Panc1 (cell line): ENCODE data around the gene PRUNE1. TPM values are rescaled to one million over a fixed set of nuclear protein-coding genes. Genes with fewer than 3 reads are reported as not detected.

ENCODE experiments used
- ATAC-seq: fragments of 200-7000 bp; cut with Tn5 transposase; 2 replicates; pipeline ENCODE4 v1.9.1; 2020; ENCODE audit warnings: mild to moderate bottlenecking, moderate library complexity
- BruUV-seq: library from RNA; stranded (reverse); fragments of 400-500 nt; replicated peaks from 2 replicates; lab custom pipeline; 2021; lab: Mats Ljungman, UMichigan
- CTCF ChIA-PET: fragments of 300-600 bp; sonication (Branson Sonifier 250); formaldehyde crosslinking; loops from one replicate; lab custom pipeline; 2022; ENCODE audit warnings: antibody characterized with exemption; lab: Charles Lee
- POLR2A ChIA-PET: fragments of 300-600 bp; sonication (Branson Sonifier 250); formaldehyde crosslinking; loops from one replicate; lab custom pipeline; 2022; ENCODE audit warnings: antibody characterized with exemption; lab: Charles Lee
- DNase-seq: peaks from one replicate; pipeline ENCODE4 v3.0.0-alpha.2; 2010; ENCODE audit warnings: low read depth, low spot score
- H3K27ac ChIP-seq: 2 replicates; pipeline ENCODE4 v1.5.1; 2011; ENCODE audit warnings: mild to moderate bottlenecking, low read length, inconsistent platforms
- H3K27me3 ChIP-seq: fragments of 200-500 bp; sonication (Bioruptor generic); 2 replicates; pipeline ENCODE4 v1.6.0; 2014; ENCODE audit warnings: low read length, inconsistent platforms; ENCODE audit not compliant: control insufficient read depth, insufficient read depth
- H3K36me3 ChIP-seq: fragments of 200-500 bp; sonication (Bioruptor generic); 2 replicates; pipeline ENCODE4 v1.5.1; 2014; ENCODE audit warnings: inconsistent platforms, mild to moderate bottlenecking, low read length, moderate library complexity; ENCODE audit not compliant: control insufficient read depth, insufficient read depth
- H3K4me1 ChIP-seq: 2 replicates; pipeline ENCODE4 v1.5.1; 2011; ENCODE audit warnings: inconsistent platforms, mild to moderate bottlenecking, low read length, moderate library complexity; ENCODE audit not compliant: control insufficient read depth, insufficient read depth
- H3K4me3 ChIP-seq, 2 experiments: 2 replicates each; pipeline ENCODE4 v1.5.1; 2011 to 2012; ENCODE audit warnings: low read depth in 2 of 2, low read length in 2 of 2, mild to moderate bottlenecking in 2 of 2, inconsistent platforms in 1 of 2, moderate library complexity in 1 of 2
- H3K9me3 ChIP-seq: fragments of 200-500 bp; sonication (Bioruptor generic); 2 replicates; pipeline ENCODE4 v1.5.1; 2014; ENCODE audit warnings: low read depth, mild to moderate bottlenecking, inconsistent platforms, low read length, moderate library complexity; ENCODE audit not compliant: control insufficient read depth, insufficient read depth
- CTCF ChIP-seq: fragments of 450-650 bp; IDR thresholded peaks from 2 replicates; pipeline ENCODE4 v1.5.1; 2017; ENCODE audit warnings: mild to moderate bottlenecking
- POLR2AphosphoS5 ChIP-seq: IDR thresholded peaks from 2 replicates; pipeline ENCODE4 v1.6.1; 2012; ENCODE audit warnings: mild to moderate bottlenecking, low read depth, low read length, moderate library complexity
- REST ChIP-seq, 2 experiments: IDR thresholded peaks; 2 replicates each; pipeline ENCODE4 v1.6.1; 2011 to 2012; ENCODE audit warnings: low read depth in 2 of 2, control low read depth in 1 of 2, low read length in 1 of 2, mild to moderate bottlenecking in 1 of 2, moderate library complexity in 1 of 2; ENCODE audit not compliant: insufficient read depth in 1 of 2
- SIN3A ChIP-seq: IDR thresholded peaks from 2 replicates; pipeline ENCODE4 v1.6.1; 2012; ENCODE audit warnings: low read depth, mild to moderate bottlenecking, low read length, moderate library complexity, borderline replicate concordance; ENCODE audit not compliant: insufficient read depth
- TCF7L2 ChIP-seq: IDR thresholded peaks from 2 replicates; pipeline ENCODE4 v1.6.1; 2011; ENCODE audit warnings: mild to moderate bottlenecking, low read depth, low read length, inconsistent platforms
- in situ Hi-C: cut with HindIII; loops from 2 replicates; pipeline ENCODE4 v1.10.0; 2016; ENCODE audit warnings: low sequenced_read_pairs, low pct_unique_long_range_greater_than_20kb
- intact Hi-C: fragments of 100-400 bp; cut with micrococcal nuclease; formaldehyde crosslinking; loops from one replicate; pipeline ENCODE4 v1.10.0; 2022; ENCODE audit not compliant: unreplicated experiment
- total RNA-seq: library from RNA; stranded (reverse); gene quantifications from one replicate; pipeline ENCODE4 v1.2.1, GENCODE V29; 2021; ENCODE audit not compliant: unreplicated experiment

Gene PRUNE1
- total RNA-seq, 1 experiment from 2014 or later, result 16.2 TPM

GRCh38 chr1:151013518-151013917 is 5.3 kb downstream of the PRUNE1 start:
- Histone ChIP-seq H3K9me3 (no peaks in the 10 kb centered on the region), H3K4me1 (peaks cover 7% of the 10 kb centered on the region), H3K27ac (no peak overlapping the region), H3K36me3 (no peaks in the 10 kb centered on the region), H3K4me3 (no peak overlapping the region), H3K27me3 (no peaks in the 10 kb centered on the region)
- DNase-seq, result no peak
- ChIA-PET POLR2A (no interaction called here), CTCF (no interaction called here)
- intact Hi-C loops, result no loop called here
- in situ Hi-C loops, result no loop called here
- BruUV-seq, result no TSS peak
- TF ChIP-seq SIN3A (no peak), CTCF (no peak), REST (IDR thresholded peaks at IDR 0.05; ENCODE audit: insufficient read depth in 1 of 2, low read depth in 2 of 2, low read length in 1 of 2) (no peak), POLR2AphosphoS5 (no peak), TCF7L2 (no peak)
- no peak for ATAC-seq

GRCh38 chr1:151024540-151025146 is 16.4 kb downstream of the PRUNE1 start:
- intact Hi-C loops, result no loop called here
- in situ Hi-C loops, result no loop called here
- Histone ChIP-seq H3K27me3 (no peaks in the 10 kb centered on the region), H3K4me3 (no peak overlapping the region), H3K27ac (no peak overlapping the region), H3K4me1 (no peaks in the 10 kb centered on the region), H3K36me3 (no peaks in the 10 kb centered on the region), H3K9me3 (no peaks in the 10 kb centered on the region)
- POLR2A ChIA-PET, result interaction anchor here (0.7 kb wide), 1 partner anchor 33 kb away, joined by 3 read pairs; no protein-coding TSS in a partner anchor
- ATAC-seq (peak; percentile 96), DNase-seq (no peak)
- CTCF ChIA-PET, result interaction anchor here (1.3 kb wide), 1 partner anchor 23 kb away, joined by 5 read pairs; the partner anchor contains the start of gene C1orf56
- no TSS peak for BruUV-seq
- TF ChIP-seq POLR2AphosphoS5, result no peak
- TF ChIP-seq TCF7L2, result no peak
- no peak for TF ChIP-seq REST (IDR thresholded peaks at IDR 0.05; ENCODE audit: insufficient read depth in 1 of 2, low read depth in 2 of 2, low read length in 1 of 2)
- peak; percentile 83 for TF ChIP-seq CTCF
- TF ChIP-seq SIN3A, result no peak
